Measurements from ENCODE around the gene TBC1D32. TPM values are rescaled to one million over a fixed set of nuclear protein-coding genes. Genes with fewer than 3 reads are reported as not detected.

Gene TBC1D32
- total RNA-seq, 1 experiment from 2014 or later = 5.2 TPM

- Mint-ChIP-seq H3K27ac (no peak overlapping the region), H3K27me3 (ENCODE audit: low read depth) (no peaks in the 10 kb centered on the region), H3K4me3 (no peak overlapping the region), H3K4me1 (no peaks in the 10 kb centered on the region), H3K36me3 (no peaks in the 10 kb centered on the region), H3K9me3 (no peaks in the 10 kb centered on the region)
- DNase-seq (ENCODE audit: low spot score) (no peak), ATAC-seq (no peak)
- CTCF ChIA-PET = no interaction called here
- POLR2A ChIA-PET = no interaction called here
- no peak for TF ChIP-seq ERG (CRISPR knock-in tag; IDR thresholded peaks at IDR 0.05)
- TF ChIP-seq NR3C1 (CRISPR knock-in tag; conservative IDR thresholded peaks at IDR 0.05; ENCODE audit: low read depth) = no peak
- no peak for TF ChIP-seq SMAD4 (CRISPR knock-in tag; IDR thresholded peaks at IDR 0.05)
- no peak for TF ChIP-seq FOXK1 (CRISPR knock-in tag; IDR thresholded peaks at IDR 0.05)
- TF ChIP-seq ETV6 (CRISPR knock-in tag; IDR thresholded peaks at IDR 0.05) = no peak
- TF ChIP-seq KAT7 (CRISPR knock-in tag; IDR thresholded peaks at IDR 0.05; ENCODE audit: borderline replicate concordance) = no peak
- no peak for TF ChIP-seq NFE2L1 (CRISPR knock-in tag; IDR thresholded peaks at IDR 0.05)
- no peak for TF ChIP-seq SOX15 (CRISPR knock-in tag; IDR thresholded peaks at IDR 0.05)
- no peak for TF ChIP-seq AFF4 (CRISPR knock-in tag; IDR thresholded peaks at IDR 0.05; ENCODE audit: borderline replicate concordance)
These were observed 223.5 kb downstream of the TBC1D32 start for GRCh38 chr6:121110733-121111132.

GRCh38 chr6:121106962-121107361 is 227.3 kb downstream of the TBC1D32 start:
- Mint-ChIP-seq H3K4me3 (no peak overlapping the region), H3K9me3 (peaks cover 11% of the 10 kb centered on the region)

More at GRCh38 chr6:121106962-121107361, 227.3 kb downstream of the TBC1D32 start:
- peaks cover 8% of the 10 kb centered on the region for H3K36me3 Mint-ChIP-seq
- no peaks in the 10 kb centered on the region; the same call in 1 of the 2 replicates for H3K27me3 Mint-ChIP-seq (ENCODE audit: low read depth)
- no peak for TF ChIP-seq SP1 (CRISPR knock-in tag; conservative IDR thresholded peaks at IDR 0.05)
- TF ChIP-seq FOXK1 (CRISPR knock-in tag; IDR thresholded peaks at IDR 0.05) = no peak
- no peak for TF ChIP-seq MXD4 (CRISPR knock-in tag; IDR thresholded peaks at IDR 0.05; ENCODE audit: borderline replicate concordance)
- no peak for TF ChIP-seq FOXP4 (CRISPR knock-in tag; IDR thresholded peaks at IDR 0.05)
- no peak for TF ChIP-seq MYBL2 (CRISPR knock-in tag; IDR thresholded peaks at IDR 0.05)
- no peak for TF ChIP-seq RORB (CRISPR knock-in tag; IDR thresholded peaks at IDR 0.05)
- TF ChIP-seq USF2 (CRISPR knock-in tag; IDR thresholded peaks at IDR 0.05) = no peak
- no peak for TF ChIP-seq ZNF121 (CRISPR knock-in tag; IDR thresholded peaks at IDR 0.05)
- TF ChIP-seq CREM (CRISPR knock-in tag; IDR thresholded peaks at IDR 0.05) = no peak
- TF ChIP-seq ZNF396 (CRISPR knock-in tag; IDR thresholded peaks at IDR 0.05; ENCODE audit: borderline replicate concordance) = no peak
- no peak for TF ChIP-seq E2F4 (CRISPR knock-in tag; IDR thresholded peaks at IDR 0.05; ENCODE audit: borderline replicate concordance, low read depth)
- no peak for TF ChIP-seq ZNF263 (CRISPR knock-in tag; IDR thresholded peaks at IDR 0.05; ENCODE audit: low read depth)
- no peak for TF ChIP-seq HMGA2 (CRISPR knock-in tag; IDR thresholded peaks at IDR 0.05)
- TF ChIP-seq ZNF232 (CRISPR knock-in tag; IDR thresholded peaks at IDR 0.05) = no peak
- no peak for TF ChIP-seq IRF2 (CRISPR knock-in tag; IDR thresholded peaks at IDR 0.05; ENCODE audit: borderline replicate concordance, low read depth)
- ChIA-PET CTCF (no interaction called here), POLR2A (no interaction called here)
- DNase-seq (ENCODE audit: low spot score) (no peak), ATAC-seq (no peak)
- H3K4me1 Mint-ChIP-seq = no peaks in the 10 kb centered on the region; the same call in 1 of the 2 replicates
- H3K27ac Mint-ChIP-seq = no peak overlapping the region

Measured in WTC11 (cell line).